Peyer's patch (tissue), 4 donors: ENCODE results near the gene IDH3B. TPM values are rescaled to one million over a fixed set of nuclear protein-coding genes. Genes with fewer than 3 reads are reported as not detected.

Source experiments
- DNase-seq, 3 donors: peaks; one replicate each; pipeline ENCODE4 v3.0.0-alpha.2; 2017 to 2019
- H3K27ac ChIP-seq, 4 donors: fragments of 200-600 bp; sonication (generic); one replicate each; pipeline ENCODE4 v1.5.1; 2016 to 2019
- H3K27me3 ChIP-seq, 2 donors: fragments of 200-600 bp; sonication (generic); one replicate each; pipeline ENCODE4 v1.5.1; 2019
- H3K36me3 ChIP-seq, 3 donors: fragments of 200-600 bp; sonication (generic); one replicate each; pipeline ENCODE4 v1.5.1; 2016 to 2019
- H3K4me1 ChIP-seq, 4 donors: fragments of 200-600 bp; sonication (generic); one replicate each; pipeline ENCODE4 v1.5.1; 2016 to 2019
- H3K4me3 ChIP-seq, 4 donors: fragments of 200-600 bp; sonication (generic); 1 replicate in 3 of 4; 2 replicates in 1 of 4; pipeline ENCODE4 v1.5.1; 2016 to 2019; ENCODE audit warnings: mild to moderate bottlenecking in 1 of 4
- H3K9me3 ChIP-seq, 4 donors: fragments of 200-600 bp; sonication (generic); one replicate each; pipeline ENCODE4 v1.5.1; 2016 to 2019; ENCODE audit warnings: mild to moderate bottlenecking in 1 of 4
- POLR2A ChIP-seq, 2 donors: fragments of 450-650 bp; IDR thresholded peaks; one replicate each; pipeline ENCODE4 v1.5.1; 2017; ENCODE audit warnings: antibody characterized with exemption in 2 of 2, mild to moderate bottlenecking in 2 of 2, moderate library complexity in 2 of 2
- total RNA-seq, 4 donors: library from RNA; depleted of rRNA; stranded (reverse); fragments of >200 nt; gene quantifications; one replicate each; pipeline ENCODE4 v1.1.0, GENCODE V29; 2016
- TF ChIP-seq, protein P1 (sequence below), 6 experiments: fragments of 450-650 bp in 4 of 6; fragments of 200-600 bp in 2 of 6; sonication (generic) in 1 of 6; IDR thresholded peaks; one replicate each; pipeline ENCODE4 v1.5.1; 2017 to 2019; ENCODE audit warnings: antibody characterized with exemption in 6 of 6, mild to moderate bottlenecking in 3 of 6, moderate library complexity in 1 of 6

Gene IDH3B
- total RNA-seq, 4 donors from 2014 or later = 113 to 156 (median 134) TPM

DNA sequence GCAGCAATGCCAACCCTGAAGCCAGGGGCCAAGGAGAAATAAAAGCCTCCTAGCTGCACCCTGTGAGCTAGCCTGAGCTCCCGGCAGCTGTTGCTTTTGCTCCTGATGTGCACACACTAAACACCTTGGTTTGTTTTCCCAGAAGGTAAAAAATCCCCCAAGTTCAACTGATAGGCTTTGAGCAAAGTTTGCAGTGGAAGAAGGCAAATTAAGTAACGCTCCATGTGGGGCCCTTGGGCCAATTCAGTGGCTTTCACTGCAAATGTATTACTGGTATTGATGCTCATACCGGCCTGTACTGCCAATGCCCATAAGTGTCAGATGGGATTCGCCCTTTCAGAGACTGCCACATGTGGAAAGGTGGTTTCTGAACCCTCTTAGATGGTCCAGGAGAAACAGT is 9.4 kb upstream of the IDH3B start:
- no peak overlapping the region for H3K27ac ChIP-seq
- H3K9me3 ChIP-seq = no peaks in the 10 kb centered on the region
- no peak overlapping the region for H3K4me3 ChIP-seq
- no peak for DNase-seq
- no peaks in the 10 kb centered on the region for H3K4me1 ChIP-seq
- no peaks in the 10 kb centered on the region for H3K27me3 ChIP-seq
- TF ChIP-seq, protein P1, sequence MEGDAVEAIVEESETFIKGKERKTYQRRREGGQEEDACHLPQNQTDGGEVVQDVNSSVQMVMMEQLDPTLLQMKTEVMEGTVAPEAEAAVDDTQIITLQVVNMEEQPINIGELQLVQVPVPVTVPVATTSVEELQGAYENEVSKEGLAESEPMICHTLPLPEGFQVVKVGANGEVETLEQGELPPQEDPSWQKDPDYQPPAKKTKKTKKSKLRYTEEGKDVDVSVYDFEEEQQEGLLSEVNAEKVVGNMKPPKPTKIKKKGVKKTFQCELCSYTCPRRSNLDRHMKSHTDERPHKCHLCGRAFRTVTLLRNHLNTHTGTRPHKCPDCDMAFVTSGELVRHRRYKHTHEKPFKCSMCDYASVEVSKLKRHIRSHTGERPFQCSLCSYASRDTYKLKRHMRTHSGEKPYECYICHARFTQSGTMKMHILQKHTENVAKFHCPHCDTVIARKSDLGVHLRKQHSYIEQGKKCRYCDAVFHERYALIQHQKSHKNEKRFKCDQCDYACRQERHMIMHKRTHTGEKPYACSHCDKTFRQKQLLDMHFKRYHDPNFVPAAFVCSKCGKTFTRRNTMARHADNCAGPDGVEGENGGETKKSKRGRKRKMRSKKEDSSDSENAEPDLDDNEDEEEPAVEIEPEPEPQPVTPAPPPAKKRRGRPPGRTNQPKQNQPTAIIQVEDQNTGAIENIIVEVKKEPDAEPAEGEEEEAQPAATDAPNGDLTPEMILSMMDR (IDR thresholded peaks at IDR 0.05) = no peak
- TF ChIP-seq POLR2A (IDR thresholded peaks at IDR 0.05) = no peak
- no peaks in the 10 kb centered on the region for H3K36me3 ChIP-seq

DNA sequence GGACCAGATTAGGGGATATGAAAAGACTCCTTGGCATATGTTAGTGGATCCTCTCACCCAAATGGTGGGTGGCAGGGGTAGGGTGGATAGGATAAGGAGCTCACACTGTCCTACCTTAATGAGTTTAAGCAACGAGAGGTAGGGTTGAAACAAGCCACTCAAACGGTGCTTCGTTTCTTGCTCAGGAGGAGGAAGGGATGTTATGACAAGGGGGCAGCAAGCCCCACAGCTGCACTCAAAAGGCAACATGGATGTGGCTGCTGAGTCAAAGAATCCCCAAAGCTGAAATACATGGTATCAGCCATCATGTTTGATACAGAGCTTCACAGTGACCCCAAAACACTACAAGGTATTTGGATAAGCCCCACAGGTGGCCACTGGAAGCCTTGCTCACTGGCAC is 8.4 kb upstream of the IDH3B start:
- no peaks in the 10 kb centered on the region for H3K9me3 ChIP-seq

DNA sequence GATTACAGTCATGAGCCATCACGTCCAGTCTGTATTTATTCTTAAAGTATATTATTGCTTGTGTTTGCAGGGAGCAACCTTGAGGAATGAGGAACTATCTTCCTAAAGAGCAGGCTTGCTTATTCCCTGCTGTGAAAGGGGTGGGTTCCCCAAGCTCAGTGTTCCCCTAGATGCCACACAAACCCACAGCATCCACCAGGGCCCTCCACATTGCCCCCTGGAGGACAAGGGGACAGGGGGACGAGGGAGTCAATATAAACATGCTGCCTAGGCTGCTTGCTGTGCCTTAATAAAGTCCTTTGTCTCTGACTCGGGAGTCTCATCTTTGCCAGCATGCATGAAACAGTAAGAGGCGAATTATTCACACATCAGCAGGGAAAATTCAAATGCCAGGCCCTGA is 8.0 kb upstream of the IDH3B start:
- H3K27me3 ChIP-seq = no peaks in the 10 kb centered on the region
- H3K4me3 ChIP-seq = no peak overlapping the region
- H3K9me3 ChIP-seq = no peaks in the 10 kb centered on the region
- no peaks in the 10 kb centered on the region for H3K36me3 ChIP-seq
- DNase-seq = no peak
- TF ChIP-seq, protein P1 (IDR thresholded peaks at IDR 0.05) = no peak
- no peak for TF ChIP-seq POLR2A (IDR thresholded peaks at IDR 0.05)
- H3K4me1 ChIP-seq = no peaks in the 10 kb centered on the region
- H3K27ac ChIP-seq = no peak overlapping the region

More for the DNA sequence above, 8.4 kb upstream of the IDH3B start:
- H3K4me1 ChIP-seq = no peaks in the 10 kb centered on the region
- H3K27ac ChIP-seq = no peak overlapping the region
- no peak for DNase-seq
- TF ChIP-seq, protein P1 (IDR thresholded peaks at IDR 0.05) = no peak
- no peak for TF ChIP-seq POLR2A (IDR thresholded peaks at IDR 0.05)
- H3K27me3 ChIP-seq = no peaks in the 10 kb centered on the region
- no peaks in the 10 kb centered on the region for H3K36me3 ChIP-seq
- H3K4me3 ChIP-seq = no peak overlapping the region

DNA sequence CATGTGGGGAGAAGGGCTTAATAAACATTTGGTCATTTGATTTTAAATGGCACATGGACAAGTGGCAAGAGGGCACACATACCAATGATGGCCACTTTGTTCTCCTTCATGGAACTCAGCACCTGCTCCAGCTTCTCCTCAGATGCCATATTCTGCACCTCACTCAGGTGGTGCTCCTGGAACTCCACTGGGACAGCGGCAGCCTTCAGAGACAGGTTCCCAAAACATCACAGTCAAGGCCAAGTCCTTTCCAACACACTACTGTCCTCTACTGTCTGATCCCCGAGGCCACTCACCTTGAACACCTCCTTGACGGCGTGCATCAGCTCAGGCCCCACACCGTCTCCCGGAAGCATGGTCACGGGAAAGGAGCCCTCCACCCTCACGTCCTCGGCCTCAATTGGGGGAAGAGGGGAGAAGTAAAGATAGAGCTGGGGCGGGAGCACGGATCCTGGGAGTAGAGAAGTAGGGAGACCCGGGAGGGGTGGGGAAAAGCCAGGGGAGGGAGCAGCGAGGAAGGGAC is 591 bp downstream of the IDH3B start:
- Histone ChIP-seq H3K9me3 (no peaks in the 10 kb centered on the region), H3K4me1 (peaks cover 0 to 11% (median 6%) of the 10 kb centered on the region in 4 donors), H3K27me3 (no peaks in the 10 kb centered on the region), H3K27ac (peak overlapping the region; percentile 73 to 92 (median 82)), H3K4me3 (peak overlapping the region; percentile 73 to 91 (median 84)), H3K36me3 (peaks cover 0 to 42% (median 0%) of the 10 kb centered on the region in 3 donors)
- no peak for TF ChIP-seq POLR2A (IDR thresholded peaks at IDR 0.05)
- TF ChIP-seq, protein P1 (IDR thresholded peaks at IDR 0.05) = no peak
- DNase-seq = no peak

DNA sequence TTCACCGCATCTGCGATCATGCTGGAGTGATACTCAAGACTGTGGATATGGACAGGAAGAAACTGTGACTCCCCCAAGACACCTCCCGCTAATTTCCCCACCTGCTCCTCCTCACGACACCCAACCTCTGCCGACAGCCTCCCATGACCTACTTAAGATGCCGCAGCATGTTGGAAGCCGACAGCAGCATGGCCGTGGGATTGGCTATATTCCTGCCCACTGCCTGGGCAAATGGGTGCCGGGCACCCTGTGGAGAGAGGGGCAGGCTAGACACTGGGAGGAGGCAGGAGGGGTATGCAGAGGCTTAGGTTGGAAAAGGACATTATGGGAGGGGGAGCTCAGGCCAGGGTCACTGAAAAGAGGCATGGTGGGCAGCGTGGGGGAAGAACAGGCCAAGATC is 4.5 kb downstream of the IDH3B start:
- no peak for DNase-seq
- TF ChIP-seq, protein P1 (IDR thresholded peaks at IDR 0.05) = no peak
- TF ChIP-seq POLR2A (IDR thresholded peaks at IDR 0.05) = no peak
- Histone ChIP-seq H3K27me3 (no peaks in the 10 kb centered on the region), H3K36me3 (peaks cover 0 to 81% (median 0%) of the 10 kb centered on the region in 3 donors), H3K9me3 (no peaks in the 10 kb centered on the region), H3K4me3 (no peak overlapping the region), H3K27ac (no peak overlapping the region), H3K4me1 (peaks cover 0 to 16% (median 5%) of the 10 kb centered on the region in 4 donors)
